Fibroblast of lung (primary cell): ENCODE data around the gene CALCOCO1. TPM values are rescaled to one million over a fixed set of nuclear protein-coding genes. Genes with fewer than 3 reads are reported as not detected.
"Not testable (repeated sequence)": the region's sequence is repeated elsewhere in the genome, so short reads cannot be mapped to it uniquely, and the experiment has no call there.

Experiments
- DNase-seq, 2 donors: peaks; one replicate each; pipeline versions ENCODE4 v3.0.0 to v3.0.0-alpha.2; 2010; ENCODE audit warnings: low read depth in 2 of 2
- H2AFZ ChIP-seq: 2 replicates; pipeline ENCODE4 v1.5.1; 2012; ENCODE audit warnings: low read length, control low read depth, inconsistent platforms
- H3K27ac ChIP-seq: 2 replicates; pipeline ENCODE4 v1.5.1; 2011; ENCODE audit warnings: low read length, control low read depth; ENCODE audit not compliant: insufficient read depth
- H3K27me3 ChIP-seq: 2 replicates; pipeline ENCODE4 v1.5.1; 2011; ENCODE audit warnings: mild to moderate bottlenecking, low read length; ENCODE audit not compliant: control insufficient read depth, insufficient read depth
- H3K36me3 ChIP-seq: 2 replicates; pipeline ENCODE4 v1.5.1; 2011; ENCODE audit warnings: low read length; ENCODE audit not compliant: control insufficient read depth, insufficient read depth
- H3K4me1 ChIP-seq: 2 replicates; pipeline ENCODE4 v1.5.1; 2011; ENCODE audit warnings: low read length; ENCODE audit not compliant: control insufficient read depth, insufficient read depth; ENCODE audit errors: extremely low read depth
- H3K4me2 ChIP-seq: 2 replicates; pipeline ENCODE4 v1.5.1; 2011; ENCODE audit warnings: low read length, control low read depth; ENCODE audit not compliant: insufficient read depth; ENCODE audit errors: extremely low read depth
- H3K4me3 ChIP-seq, 4 experiments: fragments of 200-600 bp in 1 of 4; sonication (generic) in 1 of 4; replicated peaks in 1 of 4; 2 replicates each; pipeline ENCODE4 v1.5.1; 2011 to 2016; ENCODE audit warnings: low read length in 4 of 4, low read depth in 3 of 4, mild to moderate bottlenecking in 3 of 4, control low read depth in 2 of 4, inconsistent platforms in 1 of 4, mixed read lengths in 1 of 4; ENCODE audit not compliant: insufficient read depth in 1 of 4; ENCODE audit errors: control extremely low read depth in 1 of 4
- H3K79me2 ChIP-seq: 2 replicates; pipeline ENCODE4 v1.5.1; 2012; ENCODE audit warnings: mild to moderate bottlenecking, low read length, inconsistent platforms; ENCODE audit not compliant: control insufficient read depth, insufficient read depth
- H3K9ac ChIP-seq: 2 replicates; pipeline ENCODE4 v1.5.1; 2011; ENCODE audit warnings: mild to moderate bottlenecking, low read length, control low read depth; ENCODE audit not compliant: insufficient read depth
- H3K9me3 ChIP-seq: 2 replicates; pipeline ENCODE4 v1.5.1; 2012; ENCODE audit warnings: low read depth, low read length; ENCODE audit not compliant: control insufficient read depth, insufficient read depth
- H4K20me1 ChIP-seq: 2 replicates; pipeline ENCODE4 v1.5.1; 2011; ENCODE audit warnings: low read length; ENCODE audit not compliant: control insufficient read depth, insufficient read depth; ENCODE audit errors: extremely low read depth
- CTCF ChIP-seq, 2 donors: IDR thresholded peaks in 1 of 2; conservative IDR thresholded peaks in 1 of 2; 1 replicate in 1 of 2; 2 replicates in 1 of 2; pipeline ENCODE4 v1.5.1; 2011 to 2012; ENCODE audit warnings: low read length in 2 of 2, control low read depth in 1 of 2, inconsistent platforms in 1 of 2, low read depth in 1 of 2, mild to moderate bottlenecking in 1 of 2
- EZH2 ChIP-seq: IDR thresholded peaks from 2 replicates; pipeline ENCODE4 v1.5.1; 2012; ENCODE audit warnings: low read length, control low read depth, mild to moderate bottlenecking; ENCODE audit errors: missing control alignments
- polyA plus RNA-seq, 2 donors: library from polyadenylated mRNA; depleted of rRNA in 1 of 2; stranded (reverse) in 1 of 2; unstranded in 1 of 2; fragments of >200 nt; gene quantifications; 2 replicates each; pipeline ENCODE4 v1.2.1, GENCODE V29; 2011 to 2012; ENCODE audit warnings: missing spikeins in 1 of 2
- total RNA-seq: library from RNA; depleted of rRNA; stranded (reverse); fragments of >200 nt; gene quantifications from 2 replicates; pipeline ENCODE4 v1.2.1, GENCODE V29; 2014

Gene CALCOCO1
- total and polyA plus RNA-seq, 2 donors (not counting 1 experiment from before 2014, with no cell fraction given) = 116 to 125 TPM

DNA sequence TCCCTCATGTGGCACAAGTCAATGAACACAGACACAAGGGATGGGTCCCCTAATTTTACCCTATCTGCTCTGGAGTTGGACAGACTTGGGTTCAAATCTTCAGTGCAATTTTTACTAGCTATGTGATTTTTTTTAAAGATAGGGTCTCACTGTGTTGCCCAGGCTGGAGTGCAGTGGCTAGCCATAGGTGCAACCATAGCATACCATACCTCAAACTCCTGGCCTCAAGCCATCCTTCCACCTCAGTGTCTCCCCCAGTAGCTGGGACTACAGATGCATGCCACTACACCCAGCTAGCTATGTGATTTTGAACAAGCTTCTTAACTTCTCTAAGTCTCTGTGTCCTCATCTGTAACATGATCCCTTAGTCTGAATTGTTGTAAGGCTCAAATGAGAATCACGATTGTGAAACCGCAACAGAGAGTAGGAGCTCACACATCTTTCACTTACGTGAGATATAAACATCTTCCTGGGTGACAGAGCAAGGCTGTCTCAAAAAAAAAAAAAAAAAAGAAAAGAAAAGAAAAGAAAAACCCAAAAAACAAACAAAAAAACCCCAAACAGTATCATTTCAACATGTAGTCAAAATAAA lies 4.7 kb downstream of the CALCOCO1 start:
- no peak overlapping the region for H3K4me2 ChIP-seq

DNA sequence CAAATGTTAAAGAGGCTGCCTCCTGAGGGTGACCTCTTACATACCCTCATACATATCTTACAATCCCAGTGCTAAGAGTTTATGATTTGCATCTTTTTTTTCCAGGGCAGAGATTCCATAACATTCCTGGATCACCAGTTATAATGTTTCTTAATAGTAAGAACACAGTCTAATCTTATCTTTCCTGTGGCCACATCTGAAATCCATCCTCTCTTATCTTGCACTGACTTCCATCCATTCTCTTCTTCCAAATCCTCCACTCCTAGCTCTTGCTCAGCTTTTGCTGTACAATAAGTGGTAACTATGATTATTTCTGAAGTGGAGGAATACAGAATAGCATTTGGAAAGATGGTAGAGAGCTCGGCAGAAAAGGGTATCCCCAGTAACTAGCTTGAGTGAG lies 6.3 kb downstream of the CALCOCO1 start:
- Histone ChIP-seq H2AFZ (no peak overlapping the region), H3K4me2 (no peak overlapping the region), H3K4me1 (no peaks in the 10 kb centered on the region), H3K9ac (no peak overlapping the region), H3K36me3 (peaks cover 4% of the 10 kb centered on the region), H3K9me3 (no peaks in the 10 kb centered on the region), H3K79me2 (peaks cover 2% of the 10 kb centered on the region), H4K20me1 (no peaks in the 10 kb centered on the region), H3K27ac (no peak overlapping the region), H3K4me3 (no peak overlapping the region), H3K27me3 (no peaks in the 10 kb centered on the region)
- TF ChIP-seq EZH2 (no peak), CTCF (conservative IDR thresholded peaks at IDR 0.05 in 1 of 2, IDR thresholded peaks at IDR 0.05 in 1 of 2; ENCODE audit: low read depth in 1 of 2, low read length in 2 of 2) (no peak)
- DNase-seq = no peak

More for the DNA sequence above, 4.7 kb downstream of the CALCOCO1 start:
- no peaks in the 10 kb centered on the region for H3K27me3 ChIP-seq
- TF ChIP-seq CTCF (conservative IDR thresholded peaks at IDR 0.05 in 1 of 2, IDR thresholded peaks at IDR 0.05 in 1 of 2; ENCODE audit: low read depth in 1 of 2, low read length in 2 of 2) = no peak
- no peaks in the 10 kb centered on the region for H3K9me3 ChIP-seq
- no peak overlapping the region for H2AFZ ChIP-seq
- no peak overlapping the region for H3K4me3 ChIP-seq
- no peak overlapping the region for H3K27ac ChIP-seq
- peak in 1 of 2 donors; percentile 66 for DNase-seq
- no peaks in the 10 kb centered on the region for H3K4me1 ChIP-seq
- peaks cover 4% of the 10 kb centered on the region for H3K79me2 ChIP-seq
- H3K9ac ChIP-seq = no peak overlapping the region
- H3K36me3 ChIP-seq = peaks cover 4% of the 10 kb centered on the region
- H4K20me1 ChIP-seq = no peaks in the 10 kb centered on the region

DNA sequence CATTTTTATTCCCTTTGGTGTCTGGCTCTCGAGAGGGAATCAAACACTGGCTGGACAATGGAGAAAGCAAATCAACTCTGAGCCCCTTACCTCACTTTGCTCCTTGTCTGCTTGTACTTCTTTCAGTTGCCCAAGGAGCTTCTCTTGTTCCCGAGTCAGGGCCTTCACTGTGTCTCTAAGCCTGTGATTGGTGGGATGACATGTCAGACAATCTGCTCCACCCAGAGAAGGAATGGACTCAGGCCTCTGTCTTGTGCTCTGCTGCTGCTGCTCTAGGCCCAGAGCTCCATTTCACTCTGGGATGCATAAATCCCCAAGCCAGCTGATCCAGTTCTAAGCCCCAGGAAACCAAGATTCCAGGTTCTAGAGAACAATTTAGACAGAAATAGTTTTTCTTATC lies 7.6 kb downstream of the CALCOCO1 start:
- Histone ChIP-seq H4K20me1 (no peaks in the 10 kb centered on the region), H3K9ac (no peak overlapping the region), H3K4me3 (no peak overlapping the region), H3K9me3 (no peaks in the 10 kb centered on the region), H3K27ac (no peak overlapping the region), H3K79me2 (no peaks in the 10 kb centered on the region), H3K27me3 (no peaks in the 10 kb centered on the region), H3K36me3 (peaks cover 10% of the 10 kb centered on the region), H2AFZ (no peak overlapping the region), H3K4me2 (no peak overlapping the region), H3K4me1 (no peaks in the 10 kb centered on the region)
- no peak for DNase-seq
- no peak for TF ChIP-seq CTCF (conservative IDR thresholded peaks at IDR 0.05 in 1 of 2, IDR thresholded peaks at IDR 0.05 in 1 of 2; ENCODE audit: low read depth in 1 of 2, low read length in 2 of 2)
- TF ChIP-seq EZH2 = no peak

DNA sequence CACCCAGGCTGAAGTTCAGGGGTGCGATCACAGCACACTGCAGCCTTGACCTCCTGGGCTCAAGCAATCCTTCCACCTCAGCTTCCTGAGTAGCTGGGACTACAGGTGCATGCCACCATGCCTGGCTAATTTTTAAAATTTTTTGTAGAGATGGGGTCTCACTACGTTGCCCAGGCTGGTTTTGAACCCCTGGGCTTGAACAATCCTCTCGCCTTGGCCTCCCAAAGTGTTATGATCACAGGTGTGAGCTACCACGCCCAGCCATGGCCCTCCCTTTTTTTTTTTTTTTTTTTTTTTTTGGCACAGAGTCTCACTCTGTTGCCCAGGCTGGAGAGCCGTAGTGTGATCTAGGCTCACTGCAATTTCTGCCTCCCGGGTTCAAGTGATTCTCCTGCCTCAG lies 8.7 kb downstream of the CALCOCO1 start:
- not testable (repeated sequence) for H3K4me1 ChIP-seq
- H3K36me3 ChIP-seq = peaks cover 12% of the 10 kb centered on the region

More for the DNA sequence above, 8.7 kb downstream of the CALCOCO1 start:
- H2AFZ ChIP-seq, H3K27me3 ChIP-seq, H3K79me2 ChIP-seq, H3K27ac ChIP-seq, H3K4me2 ChIP-seq, H3K9ac ChIP-seq, H3K9me3 ChIP-seq, H3K4me3 ChIP-seq, DNase-seq, H4K20me1 ChIP-seq: not testable (repeated sequence)
